K562 (cell line): Measurements from ENCODE around the gene KMT2E. TPM values are rescaled to one million over a fixed set of nuclear protein-coding genes. Genes with fewer than 3 reads are reported as not detected.
A peak's percentile ranks its signal among the peaks of the same experiment; 100 is the strongest.

Source experiments
- ATF4 ChIP-seq: fragments of 450-650 bp; formaldehyde crosslinking; IDR thresholded peaks from 2 replicates; pipeline ENCODE4 v1.4.0; 2022; ENCODE audit warnings: mild to moderate bottlenecking, moderate library complexity
- BCOR ChIP-seq: fragments of 450-650 bp; IDR thresholded peaks from 2 replicates; pipeline ENCODE4 v1.6.1; 2016
- CXXC5 ChIP-seq: fragments of 250-450 bp; sonication (Bioruptor Pico); IDR thresholded peaks from 2 replicates; pipeline ENCODE4 v1.8.0; 2022; ENCODE audit warnings: inconsistent platforms, mild to moderate bottlenecking, moderate library complexity
- FOS ChIP-seq: IDR thresholded peaks from 3 replicates; pipeline ENCODE4 v1.6.1; 2011; ENCODE audit not compliant: insufficient read length; ENCODE audit errors: extremely low read depth
- MEF2A ChIP-seq: IDR thresholded peaks from 2 replicates; pipeline ENCODE4 v1.6.1; 2011; ENCODE audit warnings: low read depth, mild to moderate bottlenecking, low read length, moderate library complexity; ENCODE audit not compliant: control insufficient read depth
- PRDM10 ChIP-seq: fragments of 450-650 bp; IDR thresholded peaks from 2 replicates; pipeline ENCODE4 v1.6.1; 2018; ENCODE audit not compliant: partially characterized antibody
- TFAM ChIP-seq: fragments of 250-450 bp; sonication (Bioruptor Pico); conservative IDR thresholded peaks from 2 replicates; pipeline ENCODE4 v1.5.0; 2021; ENCODE audit warnings: mild to moderate bottlenecking, moderate library complexity
- ZBTB5 ChIP-seq: fragments of 450-650 bp; IDR thresholded peaks from 2 replicates; pipeline ENCODE4 v1.6.1; 2017; ENCODE audit warnings: antibody characterized with exemption
- ZBTB8A ChIP-seq: fragments of 450-650 bp; IDR thresholded peaks from 2 replicates; pipeline ENCODE4 v1.6.1; 2018; ENCODE audit warnings: mild to moderate bottlenecking, moderate library complexity; ENCODE audit not compliant: partially characterized antibody
- ZNF436 ChIP-seq: fragments of 250-450, 450-650 bp; sonication (Bioruptor Pico); formaldehyde crosslinking; IDR thresholded peaks from 2 replicates; pipeline ENCODE4 v1.7.0; 2020; ENCODE audit warnings: mild to moderate bottlenecking
- ZNF592 ChIP-seq: fragments of 450-650 bp; IDR thresholded peaks from 2 replicates; pipeline ENCODE4 v1.6.1; 2017; ENCODE audit warnings: antibody characterized with exemption, mild to moderate bottlenecking
- ZNF780A ChIP-seq: fragments of 250-450 bp; sonication (Bioruptor Pico); IDR thresholded peaks from 2 replicates; pipeline ENCODE4 v1.5.0; 2021; ENCODE audit warnings: mild to moderate bottlenecking
- polyA plus RNA-seq, 8 experiments: library from polyadenylated mRNA; depleted of rRNA in 4 of 8; stranded (reverse) in 5 of 8; unstranded in 3 of 8; fragments of >200 nt; fragmentation: Nextera tagmentation in 2 of 8; fragmentation: Illumina TruSeq in 1 of 8; extraction: Ambion mirVana in 2 of 8; extraction: Trizol in 1 of 8; gene quantifications; 2 replicates each; pipeline versions ENCODE4 v1.2.1 to v1.2.3, GENCODE V29; 2011 to 2014; ENCODE audit warnings: inconsistent platforms in 1 of 8, missing spikeins in 1 of 8
- total RNA-seq, 7 experiments: library from RNA; depleted of rRNA in 6 of 7; stranded (reverse); fragments of >200 nt in 6 of 7; fragmentation: Illumina TruSeq in 2 of 7; extraction: Trizol in 2 of 7; gene quantifications; 2 replicates each; pipeline versions ENCODE4 v1.2.1 to v1.2.3, GENCODE V29; 2011 to 2021; ENCODE audit warnings: low replicate concordance in 1 of 7

Gene KMT2E
- total and polyA plus RNA-seq, 9 of the 15 experiments (the other 6 are each of a cell fraction or from before 2014, with no cell fraction given): 8.9 to 55.3 (median 38.1) TPM

- TF ChIP-seq ZNF592 (peak; percentile 69), PRDM10 (peak; percentile 93), BCOR (peak; percentile 61; the same call in 1 of the 2 replicates), CXXC5 (CRISPR knock-in tag) (peak; percentile 97), ZBTB8A (peak; percentile 30), FOS (no peak), ZNF436 (peak; percentile 48; the same call in 1 of the 2 replicates), ZBTB5 (no peak), TFAM (CRISPR knock-in tag) (no peak), MEF2A (no peak), ATF4 (CRISPR knock-in tag) (peak; percentile 79; the same call in 1 of the 2 replicates), ZNF780A (CRISPR knock-in tag) (no peak)
Observed at GRCh38 chr7:104983578-104984539, 30.1 kb upstream of the KMT2E start (continued).
